Measurements from ENCODE around the gene SLC7A10.

The SLC7A10 gene

DNA sequence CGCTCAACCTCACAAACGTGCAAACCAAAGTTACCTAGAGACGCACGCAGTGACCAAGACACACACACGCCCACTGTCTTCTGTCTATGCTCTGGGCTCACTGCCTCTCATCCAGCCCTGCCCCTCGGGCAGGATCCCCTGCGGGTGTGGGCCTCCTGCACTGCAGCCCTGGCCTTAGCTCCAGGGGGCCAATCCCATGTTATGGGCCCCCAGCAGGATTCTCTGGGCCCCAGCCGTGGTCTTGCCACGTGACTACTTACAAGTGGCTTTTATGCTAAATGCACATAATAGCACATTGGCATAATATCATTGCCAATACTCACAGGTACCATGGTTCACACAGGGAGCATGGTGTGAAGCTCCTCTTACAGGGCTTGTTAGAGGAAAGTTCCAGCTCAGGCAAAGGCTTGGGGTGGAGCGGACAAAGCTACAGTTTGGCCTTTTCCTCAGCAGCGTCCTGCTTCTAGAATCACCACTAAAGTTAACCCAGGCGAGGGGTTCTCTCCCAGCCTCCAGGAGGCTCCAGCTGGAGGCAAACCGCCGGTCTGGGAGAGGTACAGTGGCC, 39.3 kb upstream of the SLC7A10 start:
- Histone ChIP-seq H3K4me3 (ENCODE audit: low read depth, low read length) (no peak overlapping the region), H3K9me3 (ENCODE audit: control insufficient read depth, insufficient read depth, low read length) (no peaks in the 10 kb centered on the region), H3K4me1 (ENCODE audit: control insufficient read depth, insufficient read depth, low read length) (no peaks in the 10 kb centered on the region), H3K27me3 (ENCODE audit: control insufficient read depth, insufficient read depth, low read length) (no peaks in the 10 kb centered on the region), H3K36me3 (ENCODE audit: control insufficient read depth, insufficient read depth, low read length) (no peaks in the 10 kb centered on the region), H3K9ac (ENCODE audit: low read depth, low read length) (no peak overlapping the region)

DNA sequence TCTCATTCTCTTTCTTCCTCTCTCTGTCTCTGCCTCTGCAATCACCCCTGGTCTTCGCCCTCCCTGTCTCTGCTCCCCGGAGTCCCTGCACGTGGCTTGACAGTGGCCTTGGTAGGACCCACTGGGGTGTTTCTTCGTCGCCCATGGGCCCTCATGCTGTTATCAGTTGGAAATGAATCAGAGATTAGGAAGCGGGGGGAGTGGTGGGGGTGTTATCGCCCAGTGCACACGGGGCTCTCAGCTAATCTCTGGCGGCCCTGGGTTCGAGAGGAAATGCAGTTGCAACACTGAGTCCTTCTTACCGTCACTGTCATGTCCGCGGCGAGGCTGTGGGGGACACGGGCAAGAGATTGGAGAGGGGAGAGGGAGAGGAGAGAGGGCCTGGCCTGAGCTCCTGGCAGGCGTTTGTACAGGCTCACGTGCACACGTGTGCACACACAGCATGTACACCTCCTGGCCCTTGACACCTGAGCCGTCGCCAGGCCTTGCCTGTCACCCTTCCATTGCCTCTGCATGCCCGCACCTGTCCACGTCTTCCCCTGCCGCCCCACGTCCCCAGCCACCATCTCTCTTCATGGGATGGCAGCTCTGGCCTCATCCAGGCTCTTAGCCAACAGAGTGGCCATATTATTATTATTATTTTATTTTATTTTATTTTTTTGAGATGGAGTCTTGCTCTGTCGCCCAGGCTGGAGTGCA, 37.8 kb upstream of the SLC7A10 start:
- no peak overlapping the region for H3K9ac ChIP-seq (ENCODE audit: low read depth, low read length)
- no peaks in the 10 kb centered on the region for H3K9me3 ChIP-seq (ENCODE audit: control insufficient read depth, insufficient read depth, low read length)
- no peaks in the 10 kb centered on the region for H3K36me3 ChIP-seq (ENCODE audit: control insufficient read depth, insufficient read depth, low read length)
- no peaks in the 10 kb centered on the region for H3K4me1 ChIP-seq (ENCODE audit: control insufficient read depth, insufficient read depth, low read length)
- H3K27me3 ChIP-seq (ENCODE audit: control insufficient read depth, insufficient read depth, low read length), result no peaks in the 10 kb centered on the region
- H3K4me3 ChIP-seq (ENCODE audit: low read depth, low read length), result no peak overlapping the region

DNA sequence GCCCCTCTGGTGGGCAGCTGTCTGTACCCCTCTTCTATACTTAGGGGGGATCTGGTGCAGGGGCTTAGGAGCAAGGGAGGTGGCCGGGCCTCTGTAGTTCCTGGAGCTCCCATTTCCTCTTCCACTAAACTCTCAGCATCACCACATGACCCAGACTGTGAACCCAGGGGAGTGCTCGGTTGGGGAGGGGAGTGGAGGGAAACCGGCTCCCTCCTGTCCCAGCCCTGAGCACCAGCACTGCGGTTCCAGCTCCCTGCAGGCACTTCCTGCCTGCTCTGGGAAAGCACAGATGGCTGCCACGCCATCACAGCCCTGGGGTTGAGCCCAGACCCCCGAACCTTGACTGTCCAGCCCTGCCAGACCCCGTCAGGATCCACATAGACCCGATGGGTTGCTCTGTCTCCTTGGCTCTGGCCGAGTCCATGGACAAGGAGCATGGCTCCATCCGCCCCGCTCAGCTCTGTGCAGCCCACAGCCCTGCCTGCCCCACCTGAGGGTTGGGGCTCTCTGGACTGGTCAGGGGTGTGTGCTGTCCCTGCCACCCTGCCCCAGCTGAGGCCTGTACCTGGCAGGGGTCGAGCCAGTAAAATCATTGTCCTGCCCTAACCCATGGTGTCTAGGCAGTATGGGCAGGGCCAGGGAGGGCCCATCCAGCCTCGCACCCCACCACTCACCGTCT, 36.0 kb upstream of the SLC7A10 start:
- H3K9ac ChIP-seq (ENCODE audit: low read depth, low read length), result no peak overlapping the region
- no peaks in the 10 kb centered on the region for H3K27me3 ChIP-seq (ENCODE audit: control insufficient read depth, insufficient read depth, low read length)
- H3K36me3 ChIP-seq (ENCODE audit: control insufficient read depth, insufficient read depth, low read length), result no peaks in the 10 kb centered on the region
- no peaks in the 10 kb centered on the region for H3K4me1 ChIP-seq (ENCODE audit: control insufficient read depth, insufficient read depth, low read length)
- H3K9me3 ChIP-seq (ENCODE audit: control insufficient read depth, insufficient read depth, low read length), result no peaks in the 10 kb centered on the region
- H3K4me3 ChIP-seq (ENCODE audit: low read depth, low read length), result no peak overlapping the region

DNA sequence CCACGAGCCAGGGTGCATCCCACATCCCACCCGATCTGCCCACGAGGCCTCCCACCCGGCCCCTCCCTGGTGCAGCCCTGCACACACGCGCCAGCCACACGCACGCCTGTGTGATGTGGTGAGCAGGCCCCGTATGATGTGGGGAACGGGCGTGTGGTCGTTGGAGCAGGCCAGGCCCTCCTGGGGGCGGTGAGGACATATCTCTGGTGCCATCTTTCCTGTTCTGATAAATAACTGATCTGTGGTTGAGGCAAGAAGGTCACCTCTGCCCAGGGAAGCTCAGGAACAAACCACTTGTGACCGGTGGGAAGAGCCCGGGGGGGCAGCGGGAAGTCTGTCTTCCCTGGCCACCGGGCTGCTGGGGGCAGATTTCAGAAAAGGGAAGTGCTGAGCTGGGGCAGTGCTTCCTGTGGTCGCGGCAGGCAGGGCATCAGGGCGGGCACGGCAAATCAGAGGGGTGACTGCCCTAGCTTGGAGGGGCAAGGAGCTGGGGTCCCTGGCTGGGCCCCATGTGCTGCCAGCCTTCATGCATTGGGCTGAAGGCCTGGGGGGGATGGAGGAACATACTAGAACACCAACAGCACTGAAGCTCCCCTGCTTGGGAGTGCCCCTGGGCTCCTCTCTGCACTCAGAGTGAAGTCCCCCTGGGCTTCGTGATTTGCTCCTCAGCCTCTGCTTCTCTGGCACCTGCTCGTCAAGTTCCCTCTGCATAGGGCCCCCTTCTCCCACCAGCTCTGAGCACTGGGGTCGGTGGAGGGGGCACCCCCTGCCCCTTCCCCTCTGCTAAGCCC, 35.2 kb upstream of the SLC7A10 start:
- H3K4me1 ChIP-seq (ENCODE audit: control insufficient read depth, insufficient read depth, low read length), result no peaks in the 10 kb centered on the region
- no peak overlapping the region for H3K4me3 ChIP-seq (ENCODE audit: low read depth, low read length)
- H3K9ac ChIP-seq (ENCODE audit: low read depth, low read length), result no peak overlapping the region
- H3K27me3 ChIP-seq (ENCODE audit: control insufficient read depth, insufficient read depth, low read length), result no peaks in the 10 kb centered on the region
- no peaks in the 10 kb centered on the region for H3K9me3 ChIP-seq (ENCODE audit: control insufficient read depth, insufficient read depth, low read length)
- H3K36me3 ChIP-seq (ENCODE audit: control insufficient read depth, insufficient read depth, low read length), result no peaks in the 10 kb centered on the region

DNA sequence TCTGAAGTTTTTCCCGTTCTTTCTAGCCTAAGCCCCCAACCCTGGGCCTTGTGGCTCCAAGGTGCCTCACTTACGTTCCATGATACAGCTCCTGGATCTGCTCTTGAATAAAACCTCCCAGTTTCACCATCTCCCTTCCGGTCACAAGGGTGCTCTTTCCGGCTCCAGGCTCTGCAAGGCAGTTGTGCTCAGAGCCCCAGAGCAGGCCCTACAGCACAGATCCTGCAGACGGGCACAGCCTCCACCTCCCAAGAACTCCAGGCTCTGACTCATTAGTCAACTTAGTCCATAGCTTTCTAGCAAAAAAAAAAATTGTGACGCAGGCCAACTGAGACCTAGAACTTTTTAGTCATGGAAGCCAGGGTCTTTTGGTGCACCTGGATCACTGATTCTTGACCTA, 33.9 kb upstream of the SLC7A10 start:
- Histone ChIP-seq H3K9me3 (ENCODE audit: control insufficient read depth, insufficient read depth, low read length) (no peaks in the 10 kb centered on the region), H3K27me3 (ENCODE audit: control insufficient read depth, insufficient read depth, low read length) (no peaks in the 10 kb centered on the region), H3K4me1 (ENCODE audit: control insufficient read depth, insufficient read depth, low read length) (no peaks in the 10 kb centered on the region), H3K9ac (ENCODE audit: low read depth, low read length) (no peak overlapping the region), H3K36me3 (ENCODE audit: control insufficient read depth, insufficient read depth, low read length) (no peaks in the 10 kb centered on the region), H3K4me3 (ENCODE audit: low read depth, low read length) (no peak overlapping the region)

DNA sequence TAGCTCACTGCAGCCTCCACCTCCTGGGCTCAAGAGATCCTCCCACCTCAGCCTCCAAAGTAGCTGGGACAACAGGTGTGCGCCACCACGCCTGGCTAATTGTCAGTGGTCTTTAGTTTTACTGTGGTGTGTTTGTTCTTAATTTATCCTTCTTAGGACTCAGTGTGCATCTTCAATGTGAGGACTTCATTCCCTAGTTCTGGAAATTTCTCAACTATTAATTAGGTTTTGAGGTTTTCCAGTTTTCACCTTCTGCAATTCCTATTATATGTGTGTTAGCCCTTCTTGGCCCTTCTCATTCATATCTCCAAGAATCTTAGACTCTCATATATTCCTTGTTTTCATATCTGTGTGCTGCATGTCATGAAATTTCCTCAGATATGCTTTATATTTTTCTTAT, 32.2 kb upstream of the SLC7A10 start:
- Histone ChIP-seq H3K9me3 (ENCODE audit: control insufficient read depth, insufficient read depth, low read length) (no peaks in the 10 kb centered on the region), H3K4me3 (ENCODE audit: low read depth, low read length) (no peak overlapping the region), H3K4me1 (ENCODE audit: control insufficient read depth, insufficient read depth, low read length) (no peaks in the 10 kb centered on the region), H3K27me3 (ENCODE audit: control insufficient read depth, insufficient read depth, low read length) (no peaks in the 10 kb centered on the region), H3K36me3 (ENCODE audit: control insufficient read depth, insufficient read depth, low read length) (no peaks in the 10 kb centered on the region), H3K9ac (ENCODE audit: low read depth, low read length) (no peak overlapping the region)

DNA sequence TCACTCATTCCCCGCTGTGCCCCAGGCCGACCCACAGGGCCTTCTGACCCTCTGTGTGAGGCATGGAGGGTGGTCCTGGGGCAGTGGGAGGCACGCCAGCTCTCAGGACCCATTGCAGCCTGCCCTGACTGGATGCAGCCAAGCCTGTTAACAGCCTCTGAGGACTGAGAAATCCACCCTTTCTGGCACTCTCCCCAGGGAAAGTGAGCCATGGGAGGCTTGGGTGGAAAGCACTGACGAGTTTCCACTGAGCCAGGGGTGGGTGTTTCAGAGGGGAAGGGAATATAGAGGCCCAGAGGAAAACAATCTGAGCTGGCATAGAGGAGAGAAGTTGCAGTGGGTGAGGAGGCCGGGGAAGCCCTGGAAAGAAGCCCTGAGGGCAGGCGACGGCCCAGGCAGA, 30.6 kb upstream of the SLC7A10 start:
- H3K36me3 ChIP-seq (ENCODE audit: control insufficient read depth, insufficient read depth, low read length), result no peaks in the 10 kb centered on the region
- H3K9me3 ChIP-seq (ENCODE audit: control insufficient read depth, insufficient read depth, low read length), result no peaks in the 10 kb centered on the region
- H3K27me3 ChIP-seq (ENCODE audit: control insufficient read depth, insufficient read depth, low read length), result no peaks in the 10 kb centered on the region
- no peak overlapping the region for H3K9ac ChIP-seq (ENCODE audit: low read depth, low read length)
- H3K4me1 ChIP-seq (ENCODE audit: control insufficient read depth, insufficient read depth, low read length), result no peaks in the 10 kb centered on the region
- H3K4me3 ChIP-seq (ENCODE audit: low read depth, low read length), result no peak overlapping the region

DNA sequence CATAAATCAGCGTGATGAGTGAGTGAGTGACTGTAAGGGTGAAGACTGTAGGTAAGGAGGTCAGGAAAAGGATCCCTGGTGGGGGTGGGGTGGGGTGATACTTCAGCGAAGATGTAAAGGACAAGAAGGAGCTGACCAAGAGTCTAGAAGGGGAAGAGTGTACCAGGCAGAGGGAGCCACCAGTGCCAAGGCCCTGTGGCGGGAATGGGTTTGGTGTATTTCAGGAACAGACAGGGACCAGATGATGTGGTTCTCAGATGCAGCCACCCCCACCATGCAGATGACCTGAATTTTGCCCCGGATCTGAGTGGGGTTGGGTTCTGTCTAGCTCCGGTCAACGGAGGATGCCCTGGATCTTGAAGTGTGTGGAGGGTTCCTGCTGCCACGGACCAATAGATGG, 30.1 kb upstream of the SLC7A10 start:
- Histone ChIP-seq H3K9me3 (ENCODE audit: control insufficient read depth, insufficient read depth, low read length) (no peaks in the 10 kb centered on the region), H3K9ac (ENCODE audit: low read depth, low read length) (no peak overlapping the region), H3K4me1 (ENCODE audit: control insufficient read depth, insufficient read depth, low read length) (no peaks in the 10 kb centered on the region), H3K27me3 (ENCODE audit: control insufficient read depth, insufficient read depth, low read length) (no peaks in the 10 kb centered on the region), H3K36me3 (ENCODE audit: control insufficient read depth, insufficient read depth, low read length) (no peaks in the 10 kb centered on the region), H3K4me3 (ENCODE audit: low read depth, low read length) (no peak overlapping the region)

DNA sequence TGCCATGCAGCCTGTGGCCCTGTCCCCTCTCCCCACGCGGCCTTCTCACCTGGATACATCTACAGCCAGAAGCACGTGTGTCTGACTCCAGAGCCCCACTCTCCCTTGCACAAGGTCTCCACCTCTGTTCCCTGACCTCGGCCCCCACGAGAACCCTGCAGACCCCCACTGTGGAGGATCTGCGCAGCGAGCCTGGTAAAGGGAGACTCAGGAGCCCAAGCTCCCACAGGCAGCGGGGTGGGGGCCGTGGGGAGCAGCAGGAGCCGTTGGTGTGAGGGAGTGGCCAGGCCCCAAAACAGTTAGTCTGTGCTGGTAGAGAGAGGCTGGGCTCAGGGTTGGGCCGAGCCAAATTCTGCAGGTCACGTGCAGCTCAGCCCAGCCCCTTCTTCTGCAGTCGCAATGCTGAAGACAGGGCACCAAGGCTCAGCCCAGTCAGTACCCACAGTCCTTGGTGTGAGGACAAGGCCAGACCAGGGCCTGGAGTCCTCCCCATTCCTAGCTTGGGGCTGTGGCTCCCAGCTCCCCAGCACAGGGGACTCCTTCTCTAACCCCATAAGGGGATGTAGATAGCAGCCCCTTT, 28.7 kb upstream of the SLC7A10 start:
- Histone ChIP-seq H3K9me3 (ENCODE audit: control insufficient read depth, insufficient read depth, low read length) (no peaks in the 10 kb centered on the region), H3K4me1 (ENCODE audit: control insufficient read depth, insufficient read depth, low read length) (no peaks in the 10 kb centered on the region), H3K9ac (ENCODE audit: low read depth, low read length) (no peak overlapping the region), H3K4me3 (ENCODE audit: low read depth, low read length) (no peak overlapping the region), H3K36me3 (ENCODE audit: control insufficient read depth, insufficient read depth, low read length) (no peaks in the 10 kb centered on the region), H3K27me3 (ENCODE audit: control insufficient read depth, insufficient read depth, low read length) (no peaks in the 10 kb centered on the region)

DNA sequence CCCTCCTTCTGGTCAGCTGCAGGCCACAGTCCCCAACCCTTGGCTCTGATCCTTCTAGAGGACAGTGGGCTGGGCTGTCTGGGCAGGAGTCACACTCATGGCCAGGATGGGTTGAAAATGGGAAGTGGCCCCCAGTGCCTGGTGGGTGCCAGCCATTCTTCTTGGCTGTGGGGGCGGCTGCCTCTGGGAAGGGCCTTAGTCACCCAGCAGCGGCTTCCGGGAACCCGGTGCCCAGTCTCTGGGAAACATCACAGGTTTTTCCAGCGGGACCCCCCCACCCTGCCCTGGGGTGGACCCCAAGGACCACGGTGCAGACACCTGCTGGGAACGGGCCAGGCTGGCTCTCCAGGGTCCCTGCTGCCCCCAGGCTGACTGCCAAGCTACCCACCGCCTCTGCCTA, 27.3 kb upstream of the SLC7A10 start:
- H3K4me1 ChIP-seq (ENCODE audit: control insufficient read depth, insufficient read depth, low read length), result no peaks in the 10 kb centered on the region
- no peaks in the 10 kb centered on the region for H3K27me3 ChIP-seq (ENCODE audit: control insufficient read depth, insufficient read depth, low read length)
- no peaks in the 10 kb centered on the region for H3K9me3 ChIP-seq (ENCODE audit: control insufficient read depth, insufficient read depth, low read length)
- no peak overlapping the region for H3K9ac ChIP-seq (ENCODE audit: low read depth, low read length)
- no peaks in the 10 kb centered on the region for H3K36me3 ChIP-seq (ENCODE audit: control insufficient read depth, insufficient read depth, low read length)
- H3K4me3 ChIP-seq (ENCODE audit: low read depth, low read length), result no peak overlapping the region

DNA sequence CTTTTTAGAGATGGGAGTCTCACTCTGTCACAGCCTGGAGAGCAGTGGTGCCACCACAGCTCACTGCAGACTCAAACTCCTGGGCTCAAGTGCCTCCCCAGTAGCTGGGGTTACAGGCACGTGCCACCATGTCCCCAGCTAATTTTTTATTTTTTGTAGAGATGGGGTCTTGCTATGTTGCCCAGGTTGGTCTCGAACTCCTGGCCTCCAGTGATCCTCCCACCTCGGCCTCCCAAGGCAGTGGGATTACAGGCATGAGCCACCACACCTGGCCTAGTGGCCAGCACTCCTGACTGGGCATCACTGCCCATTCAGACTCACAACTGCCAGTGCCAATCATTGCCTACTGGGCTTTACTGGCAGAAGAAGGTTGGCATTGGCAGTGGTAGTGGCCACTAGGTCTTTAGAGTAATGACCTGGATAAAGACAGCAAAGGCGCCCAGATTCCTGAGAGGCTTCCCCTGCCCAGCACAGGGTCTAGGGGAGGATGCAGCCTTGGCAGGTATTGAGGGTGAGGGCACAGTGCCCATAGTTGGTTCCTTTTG, 26.8 kb upstream of the SLC7A10 start:
- Histone ChIP-seq H3K36me3 (ENCODE audit: control insufficient read depth, insufficient read depth, low read length) (no peaks in the 10 kb centered on the region), H3K9ac (ENCODE audit: low read depth, low read length) (no peak overlapping the region), H3K4me1 (ENCODE audit: control insufficient read depth, insufficient read depth, low read length) (no peaks in the 10 kb centered on the region), H3K9me3 (ENCODE audit: control insufficient read depth, insufficient read depth, low read length) (no peaks in the 10 kb centered on the region), H3K4me3 (ENCODE audit: low read depth, low read length) (no peak overlapping the region), H3K27me3 (ENCODE audit: control insufficient read depth, insufficient read depth, low read length) (no peaks in the 10 kb centered on the region)

All from iPS-15b (cell line).